Endodermal cell (in vitro differentiated cells): ENCODE results near the gene PNPLA7. TPM values are rescaled to one million over a fixed set of nuclear protein-coding genes. Genes with fewer than 3 reads are reported as not detected.

Experiments
- DNase-seq: peaks from one replicate; pipeline ENCODE4 v3.0.0-alpha.2; 2017
- H3K27ac ChIP-seq: 2 replicates; pipeline ENCODE4 v1.5.1; 2013; ENCODE audit warnings: mild to moderate bottlenecking, low read depth, low read length, moderate library complexity
- H3K27me3 ChIP-seq: 2 replicates; pipeline ENCODE4 v1.6.1; 2013; ENCODE audit warnings: mild to moderate bottlenecking, low read length, moderate library complexity; ENCODE audit not compliant: insufficient read depth, control insufficient read depth, poor library complexity, severe bottlenecking
- H3K36me3 ChIP-seq: 2 replicates; pipeline ENCODE4 v1.7.0; 2013; ENCODE audit warnings: mild to moderate bottlenecking, low read length, moderate library complexity; ENCODE audit not compliant: control insufficient read depth, insufficient read depth
- H3K4me1 ChIP-seq: one replicate; pipeline ENCODE4 v1.7.0; 2013; ENCODE audit warnings: low read length; ENCODE audit not compliant: control insufficient read depth, insufficient read depth
- H3K4me3 ChIP-seq: 2 replicates; pipeline ENCODE4 v1.5.1; 2013; ENCODE audit warnings: mild to moderate bottlenecking, low read length, moderate library complexity
- H3K9ac ChIP-seq: 2 replicates; pipeline ENCODE4 v1.6.1; 2013; ENCODE audit warnings: mild to moderate bottlenecking, low read length, moderate library complexity; ENCODE audit not compliant: poor library complexity, severe bottlenecking; ENCODE audit errors: extremely low read depth
- H3K9me3 ChIP-seq: 2 replicates; pipeline ENCODE4 v1.6.1; 2013; ENCODE audit warnings: mild to moderate bottlenecking, low read length, moderate library complexity; ENCODE audit not compliant: control insufficient read depth
- H3K27ac Mint-ChIP-seq: 2 replicates; pipeline ENCODE4 v1.8.0; 2020; ENCODE audit warnings: mixed read lengths
- H3K27me3 Mint-ChIP-seq: 2 replicates; pipeline ENCODE4 v1.8.0; 2021; ENCODE audit warnings: mild to moderate bottlenecking, mixed read lengths; ENCODE audit not compliant: insufficient read depth
- H3K36me3 Mint-ChIP-seq: 2 replicates; pipeline ENCODE4 v1.8.0; 2020; ENCODE audit warnings: low read depth, mixed read lengths
- H3K4me1 Mint-ChIP-seq: 2 replicates; pipeline ENCODE4 v1.8.0; 2020; ENCODE audit warnings: mixed read lengths
- H3K4me3 Mint-ChIP-seq: 2 replicates; pipeline ENCODE4 v1.8.0; 2020; ENCODE audit warnings: mild to moderate bottlenecking, moderate library complexity, mixed read lengths
- H3K9me3 Mint-ChIP-seq: 2 replicates; pipeline ENCODE4 v1.8.0; 2020; ENCODE audit warnings: mild to moderate bottlenecking, mixed read lengths
- WGBS, 2 experiments: methylation state at CpG; one replicate each; pipeline versions ENCODE4 v1.1.5 to v1.1.7; 2013; ENCODE audit warnings: missing lambda C conversion rate in 2 of 2, mixed read lengths in 1 of 2; ENCODE audit not compliant: insufficient coverage in 1 of 2, insufficient read length in 1 of 2; 5-methylcytosine and 5-hydroxymethylcytosine counted together
- total RNA-seq, 2 donors: library from RNA; stranded (reverse); fragmentation: NEBNext Ultra II Directional in 1 of 2; extraction: Animal tissue kit (Norgen Biotek cat#: 25700) in 1 of 2; gene quantifications; 2 replicates in 1 of 2; 3 replicates in 1 of 2; pipeline ENCODE4 v1.2.1, GENCODE V29; 2021
- TF ChIP-seq, protein P1 (sequence below): fragments of 200-600 bp; sonication (generic); conservative IDR thresholded peaks from 2 replicates; pipeline ENCODE4 v1.5.0; 2021; ENCODE audit warnings: antibody characterized with exemption, mild to moderate bottlenecking

PNPLA7 gene
- total RNA-seq, 2 donors from 2014 or later, result 2.0 to 2.4 TPM

DNA sequence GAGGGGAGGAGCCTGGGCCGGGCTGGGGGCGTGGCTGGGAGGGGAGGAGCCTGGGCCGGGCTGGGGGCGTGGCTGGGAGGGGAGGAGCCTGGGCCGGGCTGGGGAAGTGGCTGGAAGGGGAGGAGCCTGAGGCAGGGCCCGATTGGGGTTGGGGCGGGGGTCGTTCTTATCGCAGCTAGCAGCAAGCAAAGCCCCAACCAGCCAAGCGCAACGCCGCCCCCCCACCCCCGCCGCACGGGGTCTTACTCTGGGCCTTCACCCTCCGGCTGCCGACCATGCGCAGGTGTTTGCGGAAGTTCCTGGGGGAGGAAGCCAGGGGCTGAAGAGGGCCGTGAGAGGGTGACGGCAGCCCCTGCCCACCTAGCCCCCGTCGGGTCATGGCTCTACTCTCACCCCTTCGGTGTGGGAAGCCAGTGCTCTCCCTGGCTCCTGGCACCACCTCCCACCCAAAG, 96.0 kb downstream of the PNPLA7 start:
- peaks cover 1% of the 10 kb centered on the region for H3K4me1 Mint-ChIP-seq
- DNase-seq, result peak; percentile 90
- TF ChIP-seq, protein P1, sequence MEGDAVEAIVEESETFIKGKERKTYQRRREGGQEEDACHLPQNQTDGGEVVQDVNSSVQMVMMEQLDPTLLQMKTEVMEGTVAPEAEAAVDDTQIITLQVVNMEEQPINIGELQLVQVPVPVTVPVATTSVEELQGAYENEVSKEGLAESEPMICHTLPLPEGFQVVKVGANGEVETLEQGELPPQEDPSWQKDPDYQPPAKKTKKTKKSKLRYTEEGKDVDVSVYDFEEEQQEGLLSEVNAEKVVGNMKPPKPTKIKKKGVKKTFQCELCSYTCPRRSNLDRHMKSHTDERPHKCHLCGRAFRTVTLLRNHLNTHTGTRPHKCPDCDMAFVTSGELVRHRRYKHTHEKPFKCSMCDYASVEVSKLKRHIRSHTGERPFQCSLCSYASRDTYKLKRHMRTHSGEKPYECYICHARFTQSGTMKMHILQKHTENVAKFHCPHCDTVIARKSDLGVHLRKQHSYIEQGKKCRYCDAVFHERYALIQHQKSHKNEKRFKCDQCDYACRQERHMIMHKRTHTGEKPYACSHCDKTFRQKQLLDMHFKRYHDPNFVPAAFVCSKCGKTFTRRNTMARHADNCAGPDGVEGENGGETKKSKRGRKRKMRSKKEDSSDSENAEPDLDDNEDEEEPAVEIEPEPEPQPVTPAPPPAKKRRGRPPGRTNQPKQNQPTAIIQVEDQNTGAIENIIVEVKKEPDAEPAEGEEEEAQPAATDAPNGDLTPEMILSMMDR, result no peak
- no peaks in the 10 kb centered on the region for H3K9me3 Mint-ChIP-seq
- Histone ChIP-seq H3K9me3 (no peaks in the 10 kb centered on the region), H3K36me3 (peaks cover 19% of the 10 kb centered on the region), H3K27ac (peak overlapping the region; percentile 40), H3K27me3 (no peaks in the 10 kb centered on the region), H3K9ac (peak overlapping the region; percentile 20), H3K4me1 (peaks cover 4% of the 10 kb centered on the region), H3K4me3 (no peak overlapping the region)
- no peaks in the 10 kb centered on the region for H3K27me3 Mint-ChIP-seq
- 37 to 41% methylated on average over 12 to 20 of the region's 24 CpGs for WGBS, 2 experiments
- peak overlapping the region; percentile 48 for H3K4me3 Mint-ChIP-seq
- H3K36me3 Mint-ChIP-seq, result peaks cover 19% of the 10 kb centered on the region
- H3K27ac Mint-ChIP-seq, result peak overlapping the region; percentile 97

DNA sequence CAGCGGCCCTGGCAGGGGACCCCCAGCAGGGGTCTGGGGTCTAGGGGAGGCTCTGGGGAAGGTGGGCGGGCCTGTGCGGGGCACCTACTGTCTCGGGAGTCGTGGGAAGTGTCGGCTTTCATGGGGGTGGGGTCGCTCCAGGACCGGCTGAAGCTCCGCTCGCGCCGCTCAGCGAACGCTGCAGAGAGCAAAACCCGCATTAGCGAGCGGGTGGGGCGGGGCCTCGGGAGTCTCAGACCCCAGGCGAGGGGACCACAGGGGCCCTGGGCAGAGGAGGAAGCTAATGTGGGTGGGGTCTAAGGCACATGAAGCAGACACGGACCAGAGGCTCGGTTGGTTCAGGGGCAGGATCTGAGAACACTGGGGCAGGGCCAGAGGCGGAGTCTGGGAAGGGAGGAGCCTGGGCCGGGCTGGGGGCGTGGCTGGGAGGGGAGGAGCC, 96.5 kb downstream of the PNPLA7 start:
- Mint-ChIP-seq H3K27me3 (no peaks in the 10 kb centered on the region), H3K4me3 (peak overlapping the region; percentile 53), H3K36me3 (peaks cover 19% of the 10 kb centered on the region), H3K27ac (peak overlapping the region; percentile 72), H3K4me1 (peaks cover 1% of the 10 kb centered on the region), H3K9me3 (no peaks in the 10 kb centered on the region)
- peak; percentile 95 for DNase-seq
- Histone ChIP-seq H3K9ac (no peak overlapping the region), H3K9me3 (no peaks in the 10 kb centered on the region), H3K4me3 (no peak overlapping the region), H3K27me3 (no peaks in the 10 kb centered on the region), H3K4me1 (peaks cover 4% of the 10 kb centered on the region), H3K27ac (no peak overlapping the region), H3K36me3 (peaks cover 19% of the 10 kb centered on the region)
- 26 to 35% methylated on average over 4 to 23 of the region's 25 CpGs for WGBS, 2 experiments
- TF ChIP-seq, protein P1, result no peak

DNA sequence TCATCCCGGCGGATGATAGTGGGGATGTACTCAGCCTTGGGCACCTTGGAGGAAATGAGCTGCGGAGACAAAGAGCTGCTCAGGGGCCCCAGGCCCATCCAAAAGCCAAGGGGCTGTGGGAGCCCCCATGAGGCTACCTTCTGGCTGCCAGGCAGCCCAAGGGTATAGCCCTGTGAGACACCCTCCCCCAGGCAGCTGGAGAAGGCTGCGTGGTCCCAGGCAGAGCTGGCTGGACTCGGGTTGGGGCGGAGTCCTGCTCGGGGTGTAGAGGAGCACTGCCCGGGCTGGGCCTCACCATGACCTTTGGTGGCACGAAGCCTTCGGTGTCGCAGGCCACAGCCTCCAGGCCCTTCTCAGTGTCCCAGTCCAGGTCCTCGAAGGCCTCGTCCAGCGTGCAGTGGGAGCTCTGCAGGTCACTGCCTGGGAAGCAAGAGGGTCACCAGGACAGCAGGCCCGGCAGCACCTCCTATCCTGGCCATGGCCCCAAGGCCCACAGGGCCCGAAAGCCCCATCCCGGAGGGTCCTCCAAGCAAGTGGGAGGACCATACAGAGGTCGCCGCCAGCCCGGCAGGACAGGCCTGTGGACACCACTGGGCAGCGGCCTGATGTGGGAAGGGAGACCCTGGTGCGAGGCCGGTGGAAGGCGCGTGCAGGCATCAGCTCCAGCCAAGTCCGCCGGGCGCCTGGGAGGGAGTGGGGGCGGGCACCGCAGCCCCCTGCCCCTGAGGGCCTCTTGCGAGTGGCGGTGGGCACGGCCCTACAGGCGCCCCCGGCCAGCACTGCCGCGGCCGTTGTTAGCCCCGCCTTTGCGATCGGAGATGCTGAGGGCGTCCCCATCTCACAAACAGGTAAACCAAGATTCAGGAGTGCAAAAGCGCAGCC, 97.2 kb downstream of the PNPLA7 start:
- H3K27ac ChIP-seq, result no peak overlapping the region
- no peak overlapping the region for H3K4me3 ChIP-seq
- Mint-ChIP-seq H3K27ac (no peak overlapping the region), H3K36me3 (peaks cover 19% of the 10 kb centered on the region), H3K4me3 (peak overlapping the region; percentile 53), H3K27me3 (no peaks in the 10 kb centered on the region), H3K9me3 (no peaks in the 10 kb centered on the region), H3K4me1 (peaks cover 1% of the 10 kb centered on the region)
- no peak overlapping the region for H3K9ac ChIP-seq
- H3K4me1 ChIP-seq, result peaks cover 4% of the 10 kb centered on the region
- no peaks in the 10 kb centered on the region for H3K9me3 ChIP-seq
- H3K36me3 ChIP-seq, result peaks cover 19% of the 10 kb centered on the region
- DNase-seq, result no peak
- 90 to 91% methylated on average over 35 to 43 of the region's 43 CpGs for WGBS, 2 experiments
- no peaks in the 10 kb centered on the region for H3K27me3 ChIP-seq
- TF ChIP-seq, protein P1, result no peak
